Stimulated activated CD8-positive, alpha-beta memory T cell treated with anti-CD3 and anti-CD28 coated beads, Interleukin-7, amount 100 ng/mL, for 4 hours (primary cell): ENCODE results near the gene SLC22A14.
"Not testable (repeated sequence)": the region's sequence is repeated elsewhere in the genome, so short reads cannot be mapped to it uniquely, and the experiment has no call there.

Experiments used
- DNase-seq, 2 donors: peaks; one replicate each; pipeline ENCODE4 v3.0.0-alpha.2; 2020; ENCODE audit warnings: low read depth in 2 of 2

SLC22A14 gene

DNA sequence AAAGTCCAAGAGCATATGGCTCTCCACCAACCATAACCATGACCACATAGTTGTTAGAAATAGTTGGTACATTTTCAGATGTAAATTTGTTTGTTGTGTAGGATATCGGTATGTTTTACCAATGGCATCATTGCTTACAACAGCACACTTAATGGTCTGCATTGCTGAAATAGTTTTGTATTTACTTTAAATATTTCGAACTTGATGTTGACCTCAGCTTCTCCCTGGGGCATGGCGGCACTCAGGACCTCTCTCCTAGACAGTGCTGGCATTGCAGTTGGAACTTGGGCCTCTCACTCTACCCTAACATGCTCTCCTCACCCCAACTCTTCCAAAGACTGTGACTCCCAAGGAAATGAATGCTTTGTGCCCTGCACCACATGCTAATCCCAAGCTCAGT, 11.5 kb upstream of the SLC22A14 start:
- no peak for DNase-seq

DNA sequence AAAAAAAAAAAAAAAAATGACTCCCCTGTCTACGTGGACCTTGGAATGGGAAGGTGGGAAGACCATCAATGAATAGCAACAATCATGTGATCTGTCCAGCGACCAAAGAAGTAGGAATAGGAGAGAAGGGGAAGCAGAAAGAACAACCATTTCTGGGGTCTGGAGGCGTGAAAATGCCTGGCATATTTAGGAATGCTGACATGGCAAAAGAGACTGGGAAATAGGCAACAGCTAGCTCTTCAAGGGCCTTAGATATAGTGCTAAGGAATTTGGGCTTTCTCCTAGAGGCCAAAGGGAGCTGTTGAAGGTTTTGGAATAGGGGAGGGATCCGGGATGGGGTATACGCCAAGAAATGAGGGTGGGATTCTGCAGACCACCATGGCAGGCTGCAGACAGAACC, 10.5 kb upstream of the SLC22A14 start:
- no peak for DNase-seq

DNA sequence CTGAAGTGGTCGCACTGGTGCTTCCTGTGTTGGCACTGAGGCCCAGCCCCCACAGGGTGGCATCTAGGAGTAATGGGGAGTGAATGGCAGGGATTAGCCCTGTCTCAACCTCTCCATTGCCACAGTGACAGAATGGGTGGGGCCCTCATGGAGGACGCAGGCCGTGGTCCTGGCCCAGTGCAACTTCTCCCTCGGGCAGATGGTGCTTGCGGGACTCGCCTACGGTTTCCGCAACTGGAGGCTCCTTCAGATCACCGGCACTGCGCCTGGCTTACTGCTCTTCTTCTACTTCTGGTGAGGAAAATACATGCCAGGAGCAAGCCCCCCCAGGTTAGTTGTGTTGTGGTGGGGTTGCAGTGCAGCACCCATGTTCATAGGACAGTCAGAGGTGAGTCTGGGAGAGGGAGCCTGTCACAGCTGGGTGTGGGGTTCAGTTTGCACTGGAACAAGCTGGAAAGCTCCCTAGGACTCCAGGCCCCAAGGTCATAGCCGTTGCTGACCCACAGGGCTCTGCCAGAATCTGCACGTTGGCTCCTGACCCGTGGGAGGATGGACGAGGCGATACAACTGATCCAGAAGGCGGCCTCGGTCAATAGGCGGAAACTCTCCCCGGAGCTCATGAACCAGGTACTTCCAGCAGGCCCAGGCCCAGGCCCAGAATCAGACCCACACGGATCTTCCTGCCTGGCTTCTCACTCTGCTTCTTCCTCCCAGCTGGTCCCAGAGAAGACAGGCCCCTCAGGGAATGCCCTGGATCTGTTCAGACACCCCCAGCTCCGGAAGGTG, 7.0 kb upstream of the SLC22A14 start:
- no peak for DNase-seq

DNA sequence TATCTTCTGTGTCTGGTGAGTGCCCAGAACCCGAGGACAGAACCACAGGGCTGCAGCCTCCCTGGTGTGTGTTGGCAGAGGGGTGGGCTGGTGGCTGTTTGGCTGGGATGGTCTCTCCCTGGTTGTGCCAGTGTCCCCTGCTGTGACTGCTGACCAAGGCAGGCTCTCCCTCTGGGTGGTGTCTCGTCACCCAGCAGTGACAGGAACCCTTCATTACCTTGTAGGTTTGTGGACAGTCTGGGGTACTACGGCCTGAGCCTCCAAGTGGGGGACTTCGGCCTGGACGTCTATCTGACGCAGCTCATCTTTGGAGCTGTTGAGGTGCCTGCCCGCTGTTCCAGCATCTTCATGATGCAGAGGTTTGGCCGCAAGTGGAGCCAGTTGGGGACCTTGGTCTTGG, 6.4 kb upstream of the SLC22A14 start:
- DNase-seq: no peak

DNA sequence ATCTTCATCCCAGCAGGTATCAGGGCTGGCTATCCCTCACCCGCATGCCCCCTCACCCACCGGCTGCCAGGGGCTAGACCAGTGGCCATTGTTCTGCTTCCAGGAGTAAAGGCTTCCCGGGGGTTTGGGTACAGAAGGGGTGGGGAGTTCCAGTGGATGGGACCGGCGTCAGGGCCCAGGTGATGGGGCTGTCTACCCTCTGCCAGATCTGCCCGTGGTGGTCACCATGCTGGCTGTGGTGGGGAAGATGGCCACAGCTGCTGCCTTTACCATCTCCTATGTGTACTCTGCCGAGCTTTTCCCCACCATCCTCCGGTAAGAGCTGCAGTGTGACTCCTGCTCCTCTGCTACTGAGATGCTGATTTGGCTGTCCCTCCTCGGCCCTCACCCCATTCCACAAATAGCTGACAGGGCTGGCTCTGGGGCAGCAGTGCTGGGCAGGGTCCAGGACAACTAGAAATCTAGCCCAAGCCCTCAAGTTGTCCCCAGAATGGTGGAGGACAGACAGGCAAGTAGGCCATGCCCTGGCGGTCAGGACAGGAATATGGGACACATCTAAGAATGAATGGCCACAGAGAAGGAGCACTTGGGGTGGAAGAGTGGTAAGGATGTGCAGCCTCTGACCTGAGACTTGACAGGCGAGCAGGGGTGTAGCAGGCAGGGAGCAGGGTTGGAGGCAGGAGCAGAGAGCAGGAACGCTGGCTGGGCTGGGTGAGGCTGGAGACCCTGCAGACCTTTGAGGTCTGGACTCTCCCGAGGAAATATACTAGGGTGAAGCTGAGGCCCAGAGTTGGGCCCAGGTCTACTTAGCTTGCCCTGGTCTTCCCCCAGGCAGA, 5.8 kb upstream of the SLC22A14 start:
- no peak for DNase-seq

DNA sequence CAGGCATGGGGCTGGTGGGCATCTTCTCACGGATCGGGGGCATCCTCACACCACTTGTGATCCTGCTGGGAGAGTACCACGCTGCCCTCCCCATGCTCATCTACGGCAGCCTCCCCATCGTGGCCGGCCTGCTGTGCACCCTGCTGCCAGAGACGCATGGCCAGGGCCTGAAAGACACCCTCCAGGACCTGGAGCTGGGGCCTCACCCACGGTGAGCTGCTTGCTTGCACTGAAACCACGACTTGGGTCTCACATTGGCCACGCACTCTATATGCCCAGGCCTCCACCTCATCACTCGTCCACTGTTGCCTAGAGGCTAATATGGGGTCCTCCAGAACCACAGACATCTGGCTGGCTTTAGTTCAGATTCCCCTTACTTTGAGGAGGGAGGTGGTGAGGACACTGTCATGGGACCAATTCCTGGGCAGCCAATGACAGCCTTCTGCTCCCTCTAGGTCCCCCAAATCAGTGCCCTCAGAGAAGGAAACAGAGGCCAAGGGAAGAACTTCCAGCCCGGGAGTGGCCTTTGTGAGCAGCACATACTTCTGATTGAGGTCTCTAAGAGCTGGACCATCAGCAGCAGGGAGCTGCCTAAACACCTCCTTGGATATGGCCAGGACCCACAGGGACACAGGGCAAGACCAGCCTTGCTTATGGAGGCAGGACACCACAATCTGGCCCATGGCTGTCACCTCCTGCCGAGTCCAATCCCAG, 5.0 kb upstream of the SLC22A14 start:
- DNase-seq: no peak

GRCh38 chr3:38278841-38279240, 3.3 kb upstream of the SLC22A14 start:
- no peak for DNase-seq

GRCh38 chr3:38283810-38284755, 2.0 kb downstream of the SLC22A14 start:
- no peak for DNase-seq

DNA sequence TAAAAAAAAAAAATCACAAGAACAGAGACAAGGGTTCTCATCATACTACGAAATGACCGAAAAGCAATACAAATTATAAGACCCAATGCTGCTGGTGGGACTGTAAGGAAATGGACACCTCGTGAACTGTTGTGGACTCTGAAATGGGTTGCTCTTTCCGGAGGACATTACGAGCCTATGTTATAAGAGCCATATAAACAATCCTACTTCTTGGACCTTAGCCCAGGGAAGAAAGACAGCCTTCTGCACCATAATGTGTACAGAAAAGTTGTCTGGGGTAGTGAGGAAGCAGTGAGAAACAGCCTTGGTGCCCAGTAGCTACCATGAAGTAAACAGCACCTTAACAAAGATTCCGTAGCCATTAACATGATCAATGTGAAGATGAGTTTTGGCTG, 2.7 kb downstream of the SLC22A14 start:
- no peak for DNase-seq

GRCh38 chr3:38289286-38290217, 7.5 kb downstream of the SLC22A14 start:
- not testable (repeated sequence) for DNase-seq

GRCh38 chr3:38297053-38297452, 15.0 kb downstream of the SLC22A14 start:
- DNase-seq: not testable (repeated sequence)

- no peak for DNase-seq
Observed at GRCh38 chr3:38297537-38297936, 15.4 kb downstream of the SLC22A14 start.

DNA sequence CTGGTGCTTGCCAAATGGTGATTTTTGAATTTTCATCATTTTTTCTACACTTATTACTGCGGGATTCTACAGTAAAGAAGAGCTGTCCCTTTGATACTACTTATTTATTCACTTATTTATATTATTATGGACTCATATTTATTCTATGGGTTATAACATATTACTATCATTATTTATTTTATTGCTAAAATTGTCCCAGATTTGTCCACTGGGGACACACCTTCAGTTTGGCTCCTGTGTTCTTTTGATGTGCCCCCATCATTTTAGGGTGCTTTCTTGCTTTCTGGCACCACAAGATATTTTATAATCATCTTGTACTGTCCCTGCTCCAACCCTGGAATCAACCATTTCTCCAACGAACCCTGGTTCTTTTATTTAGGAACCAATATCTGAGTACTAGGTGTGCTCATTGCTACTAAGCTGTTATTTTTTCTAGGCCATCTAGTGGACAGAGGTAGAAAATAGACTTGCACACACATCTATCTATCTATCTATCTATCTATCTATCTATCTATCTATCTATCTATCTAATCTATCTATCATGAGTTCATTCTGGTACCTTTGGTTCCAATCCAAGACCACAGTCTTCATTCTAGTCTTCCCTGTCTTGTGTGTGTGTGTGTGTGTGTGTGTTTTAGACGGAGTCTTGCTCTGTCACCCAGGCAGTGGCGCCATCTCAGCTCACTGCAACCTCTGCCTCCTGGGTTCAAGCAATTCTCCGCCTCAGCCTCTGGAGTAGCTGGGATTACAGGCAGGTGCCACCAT, 16.0 kb downstream of the SLC22A14 start:
- DNase-seq: no peak

- no peak for DNase-seq
Observed at GRCh38 chr3:38306941-38307340, 24.8 kb downstream of the SLC22A14 start.

DNA sequence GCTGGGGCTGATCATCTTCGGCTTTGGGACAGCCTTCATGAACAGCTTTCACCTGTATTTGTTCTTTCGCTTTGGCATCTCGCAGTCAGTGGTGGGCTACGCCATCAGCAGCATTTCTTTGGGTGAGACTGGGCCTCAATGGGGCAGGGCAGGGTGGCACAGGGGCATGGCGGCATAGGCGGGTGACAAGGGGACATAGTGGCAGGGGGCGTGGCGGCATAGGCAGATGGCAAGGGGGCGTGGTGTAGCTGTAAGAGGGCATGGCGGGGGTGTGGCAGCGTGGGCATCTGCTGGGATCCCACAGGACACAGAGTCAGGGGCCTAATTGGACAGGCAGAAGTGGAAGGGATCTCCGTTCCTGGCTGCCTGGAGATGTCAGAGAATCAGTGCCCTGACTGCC, 25.5 kb downstream of the SLC22A14 start:
- DNase-seq: no peak

- no peak for DNase-seq
Observed at GRCh38 chr3:38308456-38308855, 26.4 kb downstream of the SLC22A14 start.

DNA sequence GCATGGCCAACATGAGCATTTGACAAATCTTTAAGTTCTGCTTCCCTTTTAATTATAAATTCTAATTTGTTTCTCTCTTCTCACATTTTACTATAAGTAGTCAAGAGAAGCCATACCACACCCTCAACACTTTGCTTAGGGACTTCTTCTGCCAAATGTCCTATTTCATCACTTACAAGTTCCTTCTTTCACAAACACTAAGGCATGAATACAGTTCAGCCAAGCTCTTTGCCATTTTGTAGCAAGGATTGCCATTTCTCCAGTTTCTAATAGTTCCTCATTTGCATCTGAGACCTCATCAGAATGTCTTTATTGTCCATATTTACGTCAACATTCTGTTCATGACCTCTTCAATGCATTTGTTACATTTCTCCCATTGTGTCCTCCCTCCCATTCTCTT, 29.4 kb downstream of the SLC22A14 start:
- DNase-seq: no peak

- no peak for DNase-seq
Observed at GRCh38 chr3:38311941-38312340, 29.8 kb downstream of the SLC22A14 start.

DNA sequence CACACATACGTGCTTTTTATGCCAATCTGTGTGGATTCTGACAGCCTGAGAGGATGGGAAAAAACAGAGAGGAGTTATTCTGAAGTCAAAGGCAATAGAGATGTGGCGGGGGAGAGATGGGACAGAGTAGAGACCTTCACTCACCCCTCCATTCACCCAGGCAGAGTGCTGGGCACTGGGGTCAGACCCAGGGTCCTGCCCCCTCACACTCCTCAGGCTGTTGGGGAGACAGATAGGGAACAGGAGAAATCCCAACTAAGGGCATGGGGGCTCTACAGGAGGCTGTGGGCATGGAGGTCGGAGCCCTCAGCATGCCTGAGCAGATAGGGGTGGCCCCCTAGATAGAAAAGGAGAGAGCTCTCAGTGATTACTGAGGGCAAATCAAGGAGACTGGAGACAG, 30.3 kb downstream of the SLC22A14 start:
- no peak for DNase-seq
